Mucosa of gallbladder (tissue), 1 donor: Measurements from ENCODE around the gene CELF4. TPM values are rescaled to one million over a fixed set of nuclear protein-coding genes. Genes with fewer than 3 reads are reported as not detected.

ENCODE experiments used
- DNase-seq: peaks from one replicate; pipeline ENCODE4 v3.0.0-alpha.2; 2020; ENCODE audit warnings: low spot score
- total RNA-seq: library from RNA; stranded (reverse); gene quantifications from one replicate; pipeline ENCODE4 v1.2.1, GENCODE V29; 2021
- donor health status: DM: no; HTN: no; CAD: no.

Gene CELF4
- total RNA-seq, 1 donor from 2014 or later: 3.8 TPM

GRCh38 chr18:37225279-37225678, 340.3 kb downstream of the CELF4 start:
- no peak for DNase-seq

DNA sequence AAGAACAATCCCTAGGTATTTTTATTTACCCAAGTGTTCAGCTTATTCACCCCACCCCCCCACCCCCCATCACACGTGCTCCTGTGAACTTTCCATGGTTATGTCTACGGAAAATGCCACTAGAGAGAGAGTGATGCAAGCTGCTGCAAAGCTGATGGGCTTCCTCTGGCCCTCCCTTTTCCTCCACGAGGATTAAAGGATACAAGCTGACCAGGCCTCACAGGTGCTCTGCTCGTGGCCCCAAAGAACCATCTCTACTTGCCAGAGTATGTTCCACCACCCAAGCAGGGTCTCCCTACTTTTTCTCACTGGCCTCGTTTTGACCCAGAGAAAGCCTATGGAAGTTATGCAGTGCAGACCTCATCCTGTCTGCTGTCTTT, 342.6 kb downstream of the CELF4 start:
- DNase-seq: no peak

GRCh38 chr18:37222354-37222998, 343.1 kb downstream of the CELF4 start:
- no peak for DNase-seq

DNA sequence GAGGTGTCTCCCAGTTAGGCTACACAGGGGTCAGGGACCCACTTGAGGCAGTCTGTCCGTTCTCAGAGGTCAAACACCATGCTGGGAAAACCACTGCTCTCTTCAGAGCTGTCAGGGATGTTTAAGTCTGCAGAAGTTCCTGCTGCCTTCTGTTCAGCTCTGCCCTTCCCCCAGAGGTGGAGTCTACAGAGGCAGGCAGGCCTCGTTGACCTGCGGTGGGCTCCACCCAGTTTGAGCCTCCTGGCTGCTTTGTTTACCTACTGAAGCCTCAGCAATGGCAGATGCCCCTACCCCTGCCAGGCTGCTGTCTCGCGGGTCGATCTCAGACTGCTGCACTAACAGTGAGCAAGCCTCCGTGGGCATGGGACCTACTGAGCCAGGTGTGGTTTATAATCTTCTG, 346.3 kb downstream of the CELF4 start:
- no peak for DNase-seq

DNA sequence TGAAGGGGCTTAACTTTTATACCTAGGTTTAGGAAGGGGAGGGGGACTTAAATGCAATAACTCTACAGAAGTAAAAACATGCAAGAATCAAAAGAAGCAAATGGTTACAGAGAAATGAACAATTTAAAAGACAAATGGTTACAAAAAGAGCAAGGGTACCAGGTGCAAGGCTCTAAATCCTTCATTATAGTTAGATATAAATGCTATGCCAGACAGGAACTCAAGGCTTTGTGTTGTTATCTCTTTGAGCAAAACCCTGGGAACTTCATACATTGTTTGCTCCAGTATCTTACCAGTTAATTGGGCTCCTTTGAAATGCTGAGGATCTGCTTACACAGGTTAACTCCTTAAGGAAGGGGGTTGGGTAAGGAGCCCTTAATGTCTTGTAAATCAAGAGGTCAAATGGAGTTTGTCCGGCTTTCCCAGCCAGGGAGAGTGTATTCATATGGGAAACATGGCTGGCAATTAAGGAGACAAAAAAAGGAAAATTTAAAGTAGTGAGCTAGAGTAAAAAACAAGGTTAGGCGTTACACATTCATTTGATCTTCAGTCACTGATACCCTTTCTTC, 347.5 kb downstream of the CELF4 start:
- no peak for DNase-seq

DNA sequence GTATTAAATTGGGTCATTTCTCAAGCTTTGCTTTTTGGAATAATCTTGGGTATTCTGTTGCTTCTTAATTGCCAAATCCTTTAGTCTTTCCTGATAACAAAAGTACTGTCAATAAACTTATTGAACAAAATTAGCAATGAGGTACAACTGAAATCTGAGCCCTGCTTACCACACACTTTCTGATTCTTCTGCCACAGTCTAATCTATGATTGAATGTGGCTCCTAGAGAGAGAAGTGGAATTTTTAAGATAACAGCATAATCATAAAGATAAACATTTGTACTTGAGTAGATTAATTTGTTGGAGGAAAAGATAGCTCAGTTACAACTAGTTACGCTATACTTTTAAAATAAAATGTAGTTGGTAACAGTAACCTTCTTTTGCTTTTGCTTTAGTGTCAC, 354.8 kb downstream of the CELF4 start:
- DNase-seq: no peak

GRCh38 chr18:37207343-37207742, 358.3 kb downstream of the CELF4 start:
- DNase-seq: no peak

GRCh38 chr18:37199741-37200140, 365.9 kb downstream of the CELF4 start:
- DNase-seq: no peak
